Erythroblast (primary cell): ENCODE results near the gene AOPEP.

ENCODE experiments used
- GATA1 ChIP-seq: IDR thresholded peaks from 2 replicates; pipeline ENCODE4 v1.6.1; 2011; ENCODE audit warnings: low read depth, mild to moderate bottlenecking, control low read depth, low read length, moderate library complexity
- POLR2A ChIP-seq: IDR thresholded peaks from 2 replicates; pipeline ENCODE4 v1.6.1; 2011; ENCODE audit warnings: mild to moderate bottlenecking, low read length

DNA sequence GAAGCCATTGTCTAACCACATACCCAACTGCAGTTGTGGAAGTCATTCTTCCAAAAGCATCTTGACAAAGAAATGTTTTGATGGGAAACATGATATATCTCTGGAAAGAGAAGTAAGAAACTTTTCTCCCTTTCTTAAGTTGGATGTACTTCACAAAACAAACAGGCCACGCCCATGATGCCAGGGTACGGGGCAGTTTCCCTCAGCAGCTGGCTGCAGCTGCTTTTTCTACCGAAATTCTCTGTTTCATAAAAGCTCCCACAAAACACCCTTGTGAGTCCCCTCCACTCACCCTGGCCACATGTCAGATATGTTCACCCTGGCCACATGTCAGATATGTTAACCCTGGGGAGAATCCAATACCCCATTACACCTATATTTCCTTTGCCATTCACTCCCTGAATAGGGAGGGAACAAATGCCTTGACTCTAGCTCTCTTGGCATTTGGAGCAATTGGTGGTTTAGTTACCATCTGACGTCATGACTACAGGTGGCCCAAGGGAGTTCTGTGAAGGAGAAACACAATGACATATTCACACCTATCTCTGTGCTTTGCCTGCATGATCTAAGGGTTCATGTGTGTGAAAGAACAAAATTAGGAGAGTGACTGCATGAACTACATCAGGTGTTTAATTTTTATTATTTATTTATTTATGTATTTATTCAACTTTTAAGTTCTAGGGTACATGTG lies 103.0 kb downstream of the AOPEP start:
- TF ChIP-seq POLR2A (no peak), GATA1 (no peak)
